Endothelial cell of umbilical vein (primary cell): Measurements from ENCODE around the gene SHROOM4. TPM values are rescaled to one million over a fixed set of nuclear protein-coding genes. Genes with fewer than 3 reads are reported as not detected.

Source experiments
- BruUV-seq: library from RNA; stranded (reverse); fragments of 400-500 nt; replicated peaks from 2 replicates; lab custom pipeline; 2021; lab: Mats Ljungman, UMichigan
- CTCF ChIA-PET: fragments of 300-600, 350-600 bp; sonication (Branson Sonifier 250); formaldehyde crosslinking; loops from one replicate; lab custom pipeline; 2021; ENCODE audit warnings: antibody characterized with exemption, inconsistent platforms; lab: Charles Lee
- POLR2A ChIA-PET: fragments of 300-600, 350-600 bp; sonication (Branson Sonifier 250); formaldehyde crosslinking; loops from one replicate; lab custom pipeline; 2021; ENCODE audit warnings: antibody characterized with exemption, inconsistent platforms; lab: Charles Lee
- DNase-seq: peaks from one replicate; pipeline ENCODE4 v3.0.0-alpha.2; 2011; ENCODE audit warnings: low read depth, low spot score
- FAIRE-seq: peaks from 2 replicates; lab custom pipeline; 2011; peaks lifted over from hg19 to GRCh38; lab: Jason Lieb, UNC
- H2AFZ ChIP-seq: 2 replicates; pipeline ENCODE4 v1.6.0; 2012; ENCODE audit warnings: low read depth, low read length, control low read depth, inconsistent platforms
- H3K27ac ChIP-seq: 2 replicates; pipeline ENCODE4 v1.5.1; 2011; ENCODE audit warnings: low read depth, mild to moderate bottlenecking, control low read depth, low read length, moderate library complexity; ENCODE audit not compliant: insufficient read depth
- H3K27me3 ChIP-seq, 2 experiments: 2 replicates each; pipeline versions ENCODE4 v1.6.0 to v1.6.1; 2011; ENCODE audit warnings: low read length in 2 of 2, mixed read lengths in 1 of 2; ENCODE audit not compliant: control insufficient read depth in 2 of 2, insufficient read depth in 2 of 2
- H3K36me3 ChIP-seq, 2 experiments: 2 replicates in 1 of 2; 3 replicates in 1 of 2; pipeline ENCODE4 v1.5.1; 2011; ENCODE audit warnings: low read length in 2 of 2, mild to moderate bottlenecking in 1 of 2, moderate library complexity in 1 of 2; ENCODE audit not compliant: control insufficient read depth in 2 of 2, insufficient read depth in 2 of 2; ENCODE audit errors: extremely low read depth in 1 of 2
- H3K4me1 ChIP-seq: 3 replicates; pipeline ENCODE4 v1.5.1; 2011; ENCODE audit warnings: mild to moderate bottlenecking, low read length; ENCODE audit not compliant: control insufficient read depth, insufficient read depth; ENCODE audit errors: extremely low read depth
- H3K4me2 ChIP-seq: 2 replicates; pipeline ENCODE4 v1.6.1; 2011; ENCODE audit warnings: low read length, control low read depth, mixed read lengths; ENCODE audit not compliant: insufficient read depth
- H3K4me3 ChIP-seq, 3 experiments: fragments of 200-600 bp in 1 of 3; sonication (generic), shearing (Covaris generic) in 1 of 3; replicated peaks in 1 of 3; 2 replicates each; pipeline ENCODE4 v1.5.1; 2011 to 2016; ENCODE audit warnings: control low read depth in 3 of 3, low read length in 3 of 3, mild to moderate bottlenecking in 2 of 3, inconsistent platforms in 1 of 3, low read depth in 1 of 3, moderate library complexity in 1 of 3; ENCODE audit not compliant: insufficient read depth in 1 of 3
- H3K79me2 ChIP-seq: 2 replicates; pipeline ENCODE4 v1.6.0; 2012; ENCODE audit warnings: low read length, inconsistent platforms; ENCODE audit not compliant: control insufficient read depth, insufficient read depth
- H3K9ac ChIP-seq: replicated peaks from 2 replicates; pipeline ENCODE3; 2011; ENCODE audit warnings: low read length, control low read depth; ENCODE audit not compliant: insufficient read depth; ENCODE audit errors: extremely low read depth
- H3K9me1 ChIP-seq: replicated peaks from 3 replicates; pipeline ENCODE4 v1.6.0; 2011; ENCODE audit warnings: mild to moderate bottlenecking, low read length; ENCODE audit not compliant: control insufficient read depth, insufficient read depth; ENCODE audit errors: extremely low read depth
- H3K9me3 ChIP-seq: replicated peaks from 2 replicates; pipeline ENCODE4 v1.5.1; 2012; ENCODE audit warnings: low read length, inconsistent platforms; ENCODE audit not compliant: control insufficient read depth, insufficient read depth
- H4K20me1 ChIP-seq: replicated peaks from 2 replicates; pipeline ENCODE3; 2011; ENCODE audit warnings: mild to moderate bottlenecking, low read length; ENCODE audit not compliant: control insufficient read depth, insufficient read depth; ENCODE audit errors: extremely low read depth
- EZH2 ChIP-seq: IDR thresholded peaks from 2 replicates; pipeline ENCODE4 v1.6.1; 2012; ENCODE audit warnings: borderline replicate concordance, low read depth, mild to moderate bottlenecking, moderate library complexity, low read length, inconsistent platforms; ENCODE audit not compliant: severe bottlenecking
- FOS ChIP-seq: IDR thresholded peaks from 2 replicates; pipeline ENCODE4 v1.6.1; 2011; ENCODE audit warnings: mild to moderate bottlenecking, low read length, moderate library complexity, borderline replicate concordance; ENCODE audit not compliant: insufficient read depth
- GATA2 ChIP-seq: IDR thresholded peaks from 2 replicates; pipeline ENCODE4 v1.7.0; 2011; ENCODE audit warnings: low read depth, mild to moderate bottlenecking, moderate library complexity, mixed read lengths, low read length; ENCODE audit not compliant: insufficient read length, insufficient read depth
- JUN ChIP-seq: IDR thresholded peaks from 2 replicates; pipeline ENCODE4 v1.6.1; 2011; ENCODE audit warnings: borderline replicate concordance, low read depth; ENCODE audit not compliant: insufficient read length, insufficient read depth
- MYC ChIP-seq: IDR thresholded peaks from one replicate; pipeline ENCODE4 v1.6.1; 2011; ENCODE audit warnings: mild to moderate bottlenecking, low read depth, low read length
- POLR2A ChIP-seq: IDR thresholded peaks from 2 replicates; pipeline ENCODE4 v1.6.1; 2012; ENCODE audit warnings: low read depth, mild to moderate bottlenecking, control low read depth, low read length
- POLR2AphosphoS5 ChIP-seq: IDR thresholded peaks from 2 replicates; pipeline ENCODE4 v1.6.1; 2012; ENCODE audit warnings: low read depth, mild to moderate bottlenecking, control low read depth, low read length, moderate library complexity; ENCODE audit not compliant: insufficient read depth
- dilution Hi-C: fragments of 300-500 bp; cut with MboI; formaldehyde crosslinking; loops from one replicate; pipeline ENCODE4 v1.15.0; 2019; ENCODE audit warnings: low sequenced_read_pairs; ENCODE audit not compliant: extremely low pct_ligation_motif_present
- intact Hi-C: fragments of 100-400 bp; cut with micrococcal nuclease; formaldehyde crosslinking; loops from one replicate; pipeline ENCODE4 v1.10.0; 2022
- polyA plus RNA-seq, 4 experiments: library from polyadenylated mRNA; depleted of rRNA in 3 of 4; stranded (reverse) in 3 of 4; unstranded in 1 of 4; fragments of >200 nt; gene quantifications; 2 replicates each; pipeline versions ENCODE4 v1.2.1 to v1.2.3, GENCODE V29; 2011 to 2012; ENCODE audit warnings: missing spikeins in 1 of 4
- total RNA-seq: library from RNA; stranded (reverse); gene quantifications from 2 replicates; pipeline ENCODE4 v1.2.3, GENCODE V29; 2021
- TF ChIP-seq, protein P1 (sequence below), 2 donors: IDR thresholded peaks; 1 replicate in 1 of 2; 2 replicates in 1 of 2; pipeline ENCODE4 v1.5.1; 2011; ENCODE audit warnings: low read length in 2 of 2, mild to moderate bottlenecking in 2 of 2, moderate library complexity in 2 of 2, control low read depth in 1 of 2, inconsistent platforms in 1 of 2, low read depth in 1 of 2; ENCODE audit not compliant: insufficient read depth in 1 of 2; ENCODE audit errors: extremely low read depth in 1 of 2
- TF ChIP-seq, protein P2 (sequence below): IDR thresholded peaks from 2 replicates; pipeline ENCODE4 v1.6.1; 2011; ENCODE audit not compliant: insufficient read depth, insufficient read length

SHROOM4 gene
- total and polyA plus RNA-seq, 2 donors (not counting 3 experiments of a cell fraction or from before 2014, with no cell fraction given), result 29.7 to 57.5 TPM

DNA sequence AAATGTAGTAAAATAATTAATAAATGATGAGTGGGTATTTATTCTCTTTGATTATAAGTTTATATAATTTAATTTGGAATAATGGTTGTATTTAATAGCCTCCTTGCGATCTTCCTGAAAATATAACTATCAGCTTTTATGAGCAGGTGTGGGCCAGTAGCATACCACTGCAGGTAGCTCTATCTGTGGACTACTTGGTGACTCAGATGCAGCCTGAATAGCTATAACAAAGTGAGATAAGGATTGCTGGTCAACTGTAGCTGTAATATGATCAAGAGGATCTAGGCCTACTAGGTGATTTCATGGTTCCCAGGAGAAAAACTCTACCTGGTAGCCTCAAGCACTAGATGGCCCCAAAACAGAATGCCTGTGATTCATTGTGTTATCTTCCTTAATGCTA is 49.5 kb upstream of the SHROOM4 start:
- H3K9me1 ChIP-seq, result no peaks in the 10 kb centered on the region
- H3K9me3 ChIP-seq, result no peaks in the 10 kb centered on the region
- no TSS peak for BruUV-seq
- H3K4me2 ChIP-seq, result no peak overlapping the region
- no peaks in the 10 kb centered on the region for H3K79me2 ChIP-seq
- no peaks in the 10 kb centered on the region for H3K27me3 ChIP-seq
- dilution Hi-C loops (no loop called here), intact Hi-C loops (no loop called here)
- no peak for DNase-seq
- H3K9ac ChIP-seq, result no peak overlapping the region
- H3K27ac ChIP-seq, result no peak overlapping the region
- no peaks in the 10 kb centered on the region for H3K4me1 ChIP-seq
- no peaks in the 10 kb centered on the region for H3K36me3 ChIP-seq
- no peak overlapping the region for H3K4me3 ChIP-seq
- no peaks in the 10 kb centered on the region for H4K20me1 ChIP-seq
- CTCF ChIA-PET, result no interaction called here
- no peak overlapping the region for H2AFZ ChIP-seq
- TF ChIP-seq, protein P1, sequence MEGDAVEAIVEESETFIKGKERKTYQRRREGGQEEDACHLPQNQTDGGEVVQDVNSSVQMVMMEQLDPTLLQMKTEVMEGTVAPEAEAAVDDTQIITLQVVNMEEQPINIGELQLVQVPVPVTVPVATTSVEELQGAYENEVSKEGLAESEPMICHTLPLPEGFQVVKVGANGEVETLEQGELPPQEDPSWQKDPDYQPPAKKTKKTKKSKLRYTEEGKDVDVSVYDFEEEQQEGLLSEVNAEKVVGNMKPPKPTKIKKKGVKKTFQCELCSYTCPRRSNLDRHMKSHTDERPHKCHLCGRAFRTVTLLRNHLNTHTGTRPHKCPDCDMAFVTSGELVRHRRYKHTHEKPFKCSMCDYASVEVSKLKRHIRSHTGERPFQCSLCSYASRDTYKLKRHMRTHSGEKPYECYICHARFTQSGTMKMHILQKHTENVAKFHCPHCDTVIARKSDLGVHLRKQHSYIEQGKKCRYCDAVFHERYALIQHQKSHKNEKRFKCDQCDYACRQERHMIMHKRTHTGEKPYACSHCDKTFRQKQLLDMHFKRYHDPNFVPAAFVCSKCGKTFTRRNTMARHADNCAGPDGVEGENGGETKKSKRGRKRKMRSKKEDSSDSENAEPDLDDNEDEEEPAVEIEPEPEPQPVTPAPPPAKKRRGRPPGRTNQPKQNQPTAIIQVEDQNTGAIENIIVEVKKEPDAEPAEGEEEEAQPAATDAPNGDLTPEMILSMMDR (IDR thresholded peaks at IDR 0.05; ENCODE audit: extremely low read depth in 1 of 2, insufficient read depth in 1 of 2, low read depth in 1 of 2, low read length in 2 of 2), result no peak
- TF ChIP-seq POLR2AphosphoS5 (no peak), JUN (no peak), POLR2A (no peak), GATA2 (no peak), FOS (no peak), MYC (no peak), EZH2 (no peak)
- TF ChIP-seq, protein P2, sequence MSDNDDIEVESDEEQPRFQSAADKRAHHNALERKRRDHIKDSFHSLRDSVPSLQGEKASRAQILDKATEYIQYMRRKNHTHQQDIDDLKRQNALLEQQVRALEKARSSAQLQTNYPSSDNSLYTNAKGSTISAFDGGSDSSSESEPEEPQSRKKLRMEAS, result no peak
- POLR2A ChIA-PET, result no interaction called here
- no peak for FAIRE-seq
